ENCODE measurements around the gene MAP4K5. TPM values are rescaled to one million over a fixed set of nuclear protein-coding genes. Genes with fewer than 3 reads are reported as not detected.
A peak's percentile ranks its signal among the peaks of the same experiment; 100 is the strongest.

MAP4K5 gene
- total RNA-seq, 4 donors from 2014 or later = 81.5 to 138 (median 107) TPM

- WGBS, 2 donors (ENCODE audit: low coverage in 1 of 2) = 41 to 80% methylated on average over 1 to 5 of the region's 5 CpGs
- H3K4me3 ChIP-seq = peak overlapping the region; percentile 72 to 81
- H3K27ac ChIP-seq = peak overlapping the region in 2 of 4 donors; percentile 85 to 87
- H3K4me1 ChIP-seq = peaks cover 0 to 33% (median 4%) of the 10 kb centered on the region in 3 donors
- H3K9me3 ChIP-seq = no peaks in the 10 kb centered on the region
- ATAC-seq = no peak
- H3K36me3 ChIP-seq = no peaks in the 10 kb centered on the region
- TF ChIP-seq EP300 (IDR thresholded peaks at IDR 0.05) (no peak), POLR2AphosphoS5 (IDR thresholded peaks at IDR 0.05) (no peak), POLR2A (IDR thresholded peaks at IDR 0.05) (no peak), CTCF (IDR thresholded peaks at IDR 0.05) (no peak)
- H3K27me3 ChIP-seq = no peaks in the 10 kb centered on the region
Observed at GRCh38 chr14:50395448-50395847, 136.9 kb downstream of the MAP4K5 start.

- no peak for TF ChIP-seq EP300 (IDR thresholded peaks at IDR 0.05)
- TF ChIP-seq POLR2A (IDR thresholded peaks at IDR 0.05) = no peak
- no peak for TF ChIP-seq POLR2AphosphoS5 (IDR thresholded peaks at IDR 0.05)
- TF ChIP-seq CTCF (IDR thresholded peaks at IDR 0.05) = no peak
- Histone ChIP-seq H3K27me3 (no peaks in the 10 kb centered on the region), H3K4me3 (no peak overlapping the region), H3K36me3 (no peaks in the 10 kb centered on the region), H3K9me3 (no peaks in the 10 kb centered on the region), H3K27ac (no peak overlapping the region), H3K4me1 (peaks cover 0 to 26% (median 4%) of the 10 kb centered on the region in 3 donors)
- WGBS, 2 donors (ENCODE audit: low coverage in 1 of 2) = 88 to 100% methylated on average over 4 to 5 of the region's 5 CpGs
- no peak for ATAC-seq
Observed at GRCh38 chr14:50394713-50395112, 137.7 kb downstream of the MAP4K5 start.

- Histone ChIP-seq H3K9me3 (no peaks in the 10 kb centered on the region), H3K27ac (no peak overlapping the region), H3K36me3 (no peaks in the 10 kb centered on the region), H3K4me1 (no peaks in the 10 kb centered on the region), H3K27me3 (no peaks in the 10 kb centered on the region), H3K4me3 (no peak overlapping the region)
- ATAC-seq = no peak
- 84 to 95% methylated on average over 4 to 9 of the region's 9 CpGs for WGBS, 2 donors (ENCODE audit: low coverage in 1 of 2)
- TF ChIP-seq CTCF (IDR thresholded peaks at IDR 0.05) (no peak), EP300 (IDR thresholded peaks at IDR 0.05) (no peak), POLR2AphosphoS5 (IDR thresholded peaks at IDR 0.05) (no peak), POLR2A (IDR thresholded peaks at IDR 0.05) (no peak)
Observed at GRCh38 chr14:50389668-50390441, 142.5 kb downstream of the MAP4K5 start.

- Histone ChIP-seq H3K9me3 (no peaks in the 10 kb centered on the region), H3K27ac (no peak overlapping the region), H3K36me3 (no peaks in the 10 kb centered on the region), H3K27me3 (no peaks in the 10 kb centered on the region), H3K4me1 (no peaks in the 10 kb centered on the region), H3K4me3 (no peak overlapping the region)
- TF ChIP-seq POLR2A (IDR thresholded peaks at IDR 0.05) (no peak), CTCF (IDR thresholded peaks at IDR 0.05) (no peak), EP300 (IDR thresholded peaks at IDR 0.05) (no peak), POLR2AphosphoS5 (IDR thresholded peaks at IDR 0.05) (no peak)
- ATAC-seq = no peak
- WGBS, 2 donors (ENCODE audit: low coverage in 1 of 2) = 62 to 67% methylated on average over 3 to 7 of the region's 9 CpGs
Observed at GRCh38 chr14:50388256-50388931, 144.0 kb downstream of the MAP4K5 start.
